ENCODE results near the gene ZMIZ2.
"Not testable (repeated sequence)": the region's sequence is repeated elsewhere in the genome, so short reads cannot be mapped to it uniquely, and the experiment has no call there.

ZMIZ2 gene

DNA sequence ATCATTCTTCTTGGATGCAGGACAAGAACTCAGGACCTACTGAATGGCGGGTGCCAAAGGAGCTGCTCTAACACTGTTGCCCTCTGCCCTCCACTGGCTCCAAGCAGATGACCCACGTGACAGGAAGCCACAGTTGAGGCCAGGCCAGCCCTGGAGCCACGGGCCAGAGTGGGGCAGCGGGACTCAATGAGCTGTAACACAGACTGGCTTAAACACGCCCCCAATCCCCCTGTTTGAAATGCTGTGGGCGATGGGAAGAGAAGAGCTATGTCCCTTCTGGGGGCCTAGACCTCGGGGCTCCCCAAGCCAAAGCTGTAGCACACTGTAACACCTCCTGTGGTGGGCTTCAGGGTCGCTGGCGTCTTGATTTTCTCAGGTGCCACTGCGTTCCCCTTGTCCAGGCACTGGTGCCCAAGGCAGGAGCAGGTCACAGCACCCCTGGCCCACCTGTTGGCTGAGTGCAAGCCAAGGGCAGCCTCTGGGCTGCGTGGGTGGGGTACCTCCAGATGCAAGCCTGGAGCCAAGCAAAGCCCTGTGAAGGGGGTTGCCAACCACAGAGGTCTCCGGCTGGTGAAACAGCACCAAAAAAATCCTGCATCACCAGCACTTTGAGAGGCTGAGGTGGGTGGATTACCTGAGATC lies 18.6 kb upstream of the ZMIZ2 start:
- no peaks in the 10 kb centered on the region for H3K9me3 ChIP-seq (ENCODE audit: insufficient read depth, low read length)
- no peaks in the 10 kb centered on the region for H3K36me3 ChIP-seq (ENCODE audit: low read length)
- H3K79me2 ChIP-seq (ENCODE audit: insufficient read depth, low read length) = no peaks in the 10 kb centered on the region
- H3K9ac ChIP-seq (ENCODE audit: low read length) = no peak overlapping the region
- H3K27me3 ChIP-seq (ENCODE audit: low read length) = no peaks in the 10 kb centered on the region
- H3K4me3 ChIP-seq (ENCODE audit: insufficient read depth, low read length, poor library complexity, severe bottlenecking) = no peak overlapping the region
- H3F3A ChIP-seq (ENCODE audit: insufficient read depth) = no peaks in the 10 kb centered on the region
- H3K9me2 ChIP-seq (replicated peaks; ENCODE audit: insufficient read depth, low read length) = no peaks in the 10 kb centered on the region
- TF ChIP-seq EZH2phosphoT487 (conservative IDR thresholded peaks at IDR 0.05; ENCODE audit: low read length) = no peak
- TF ChIP-seq, protein P1, sequence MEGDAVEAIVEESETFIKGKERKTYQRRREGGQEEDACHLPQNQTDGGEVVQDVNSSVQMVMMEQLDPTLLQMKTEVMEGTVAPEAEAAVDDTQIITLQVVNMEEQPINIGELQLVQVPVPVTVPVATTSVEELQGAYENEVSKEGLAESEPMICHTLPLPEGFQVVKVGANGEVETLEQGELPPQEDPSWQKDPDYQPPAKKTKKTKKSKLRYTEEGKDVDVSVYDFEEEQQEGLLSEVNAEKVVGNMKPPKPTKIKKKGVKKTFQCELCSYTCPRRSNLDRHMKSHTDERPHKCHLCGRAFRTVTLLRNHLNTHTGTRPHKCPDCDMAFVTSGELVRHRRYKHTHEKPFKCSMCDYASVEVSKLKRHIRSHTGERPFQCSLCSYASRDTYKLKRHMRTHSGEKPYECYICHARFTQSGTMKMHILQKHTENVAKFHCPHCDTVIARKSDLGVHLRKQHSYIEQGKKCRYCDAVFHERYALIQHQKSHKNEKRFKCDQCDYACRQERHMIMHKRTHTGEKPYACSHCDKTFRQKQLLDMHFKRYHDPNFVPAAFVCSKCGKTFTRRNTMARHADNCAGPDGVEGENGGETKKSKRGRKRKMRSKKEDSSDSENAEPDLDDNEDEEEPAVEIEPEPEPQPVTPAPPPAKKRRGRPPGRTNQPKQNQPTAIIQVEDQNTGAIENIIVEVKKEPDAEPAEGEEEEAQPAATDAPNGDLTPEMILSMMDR (IDR thresholded peaks at IDR 0.05; ENCODE audit: insufficient read depth, low read length, poor library complexity, severe bottlenecking) = no peak
- no peak overlapping the region for H2AFZ ChIP-seq (ENCODE audit: low read depth, low read length, severe bottlenecking)
- no peaks in the 10 kb centered on the region for H4K20me1 ChIP-seq (ENCODE audit: low read depth, low read length)
- H3K27ac ChIP-seq (ENCODE audit: low read depth, low read length) = no peak overlapping the region
- no peak overlapping the region for H3K4me2 ChIP-seq (ENCODE audit: low read depth, low read length, poor library complexity, severe bottlenecking)

DNA sequence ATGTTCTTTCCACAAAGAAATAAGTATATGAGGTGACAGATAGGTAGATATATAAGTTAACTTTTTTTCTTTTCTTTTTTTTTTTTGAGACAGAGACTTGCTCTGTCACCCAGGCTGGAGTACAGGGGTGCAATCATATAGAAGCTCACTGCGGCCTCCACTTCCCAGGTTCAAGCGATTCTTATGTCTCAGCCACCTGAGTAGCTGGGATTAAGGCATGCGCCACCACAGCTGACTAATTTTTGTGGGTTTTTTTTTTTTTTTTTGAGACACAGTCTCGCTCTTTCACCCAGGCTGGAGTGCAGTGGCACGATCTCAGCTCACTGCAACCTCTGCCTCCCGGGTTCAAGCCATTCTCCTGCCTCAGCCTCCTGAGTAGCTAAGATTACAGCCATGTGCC lies 15.7 kb upstream of the ZMIZ2 start:
- H3K27me3 ChIP-seq (ENCODE audit: low read length); H3K9me3 ChIP-seq (ENCODE audit: insufficient read depth, low read length); H3K9me2 ChIP-seq (replicated peaks; ENCODE audit: insufficient read depth, low read length); H3K9ac ChIP-seq (ENCODE audit: low read length); H3K79me2 ChIP-seq (ENCODE audit: insufficient read depth, low read length); H3K27ac ChIP-seq (ENCODE audit: low read depth, low read length); H3K4me2 ChIP-seq (ENCODE audit: low read depth, low read length, poor library complexity, severe bottlenecking); H3F3A ChIP-seq (ENCODE audit: insufficient read depth); H3K36me3 ChIP-seq (ENCODE audit: low read length); H3K4me3 ChIP-seq (ENCODE audit: insufficient read depth, low read length, poor library complexity, severe bottlenecking); H4K20me1 ChIP-seq (ENCODE audit: low read depth, low read length); H2AFZ ChIP-seq (ENCODE audit: low read depth, low read length, severe bottlenecking): not testable (repeated sequence)

DNA sequence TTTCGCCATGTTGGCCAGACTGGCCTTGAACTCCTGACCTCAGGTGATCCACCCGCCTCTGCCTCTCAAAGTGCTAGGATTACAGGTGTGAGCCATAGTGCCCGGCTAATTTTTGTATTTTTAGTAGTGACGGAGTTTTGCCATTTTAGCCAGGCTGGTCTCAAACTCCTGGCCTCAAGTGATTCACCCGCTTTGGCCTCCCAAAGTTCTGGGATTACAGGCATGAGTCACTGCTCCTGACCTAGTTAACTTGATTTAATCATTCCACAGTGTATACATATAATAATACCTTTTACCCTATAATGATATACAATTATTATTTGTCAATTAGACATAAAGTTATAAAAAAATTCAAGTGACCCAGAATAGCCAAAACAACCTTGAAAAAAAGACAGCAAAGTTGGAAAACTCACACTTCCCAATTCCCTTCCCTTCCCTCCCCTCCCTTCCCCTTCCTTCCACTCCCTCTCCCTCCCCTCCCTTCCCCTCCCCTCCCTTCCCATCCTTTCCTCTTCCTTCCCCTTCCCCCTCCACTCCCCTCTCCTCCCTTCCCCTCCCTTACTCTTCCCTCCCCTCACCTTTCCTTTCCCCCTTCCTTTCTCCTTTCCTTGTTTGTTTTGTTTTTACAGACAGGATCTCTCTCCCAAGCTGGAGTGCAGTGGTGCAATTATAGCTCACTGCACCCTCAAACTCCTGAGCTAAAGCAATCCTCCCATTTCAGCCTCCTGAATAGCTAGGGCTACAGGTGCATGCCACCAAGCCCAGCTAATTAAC lies 14.8 kb upstream of the ZMIZ2 start:
- no peak overlapping the region for H3K9ac ChIP-seq (ENCODE audit: low read length)

More for the DNA sequence above, 14.8 kb upstream of the ZMIZ2 start:
- no peaks in the 10 kb centered on the region for H3K79me2 ChIP-seq (ENCODE audit: insufficient read depth, low read length)
- H3K9me2 ChIP-seq (replicated peaks; ENCODE audit: insufficient read depth, low read length) = no peaks in the 10 kb centered on the region
- H3K27me3 ChIP-seq (ENCODE audit: low read length) = no peaks in the 10 kb centered on the region
- no peaks in the 10 kb centered on the region for H3K36me3 ChIP-seq (ENCODE audit: low read length)
- TF ChIP-seq EZH2phosphoT487 (conservative IDR thresholded peaks at IDR 0.05; ENCODE audit: low read length) = no peak
- TF ChIP-seq, protein P1 (IDR thresholded peaks at IDR 0.05; ENCODE audit: insufficient read depth, low read length, poor library complexity, severe bottlenecking) = no peak
- H3K4me3 ChIP-seq (ENCODE audit: insufficient read depth, low read length, poor library complexity, severe bottlenecking) = no peak overlapping the region
- H3K4me2 ChIP-seq (ENCODE audit: low read depth, low read length, poor library complexity, severe bottlenecking) = no peak overlapping the region
- H2AFZ ChIP-seq (ENCODE audit: low read depth, low read length, severe bottlenecking) = no peak overlapping the region
- no peak overlapping the region for H3K27ac ChIP-seq (ENCODE audit: low read depth, low read length)
- no peaks in the 10 kb centered on the region for H4K20me1 ChIP-seq (ENCODE audit: low read depth, low read length)
- H3F3A ChIP-seq (ENCODE audit: insufficient read depth) = no peaks in the 10 kb centered on the region
- no peaks in the 10 kb centered on the region for H3K9me3 ChIP-seq (ENCODE audit: insufficient read depth, low read length)

Measured in SU-DHL-6 (cell line).